Activated naive CD8-positive, alpha-beta T cell (primary cell): ENCODE results near the gene NLRP12.
"Not testable (repeated sequence)": the region's sequence is repeated elsewhere in the genome, so short reads cannot be mapped to it uniquely, and the experiment has no call there.

Experiments
- H3K27ac Mint-ChIP-seq: one replicate; pipeline ENCODE4 v1.8.0; 2021; ENCODE audit warnings: mixed read lengths
- H3K27me3 Mint-ChIP-seq: one replicate; pipeline ENCODE4 v1.8.0; 2021; ENCODE audit warnings: mixed read lengths
- H3K36me3 Mint-ChIP-seq: one replicate; pipeline ENCODE4 v1.8.0; 2021; ENCODE audit warnings: mixed read lengths
- H3K4me1 Mint-ChIP-seq: one replicate; pipeline ENCODE4 v1.8.0; 2021; ENCODE audit warnings: low read depth, mixed read lengths
- H3K4me3 Mint-ChIP-seq: one replicate; pipeline ENCODE4 v1.8.0; 2021; ENCODE audit warnings: mild to moderate bottlenecking, mixed read lengths
- H3K9me3 Mint-ChIP-seq: one replicate; pipeline ENCODE4 v1.8.0; 2021; ENCODE audit warnings: low read depth, mixed read lengths

NLRP12 gene

DNA sequence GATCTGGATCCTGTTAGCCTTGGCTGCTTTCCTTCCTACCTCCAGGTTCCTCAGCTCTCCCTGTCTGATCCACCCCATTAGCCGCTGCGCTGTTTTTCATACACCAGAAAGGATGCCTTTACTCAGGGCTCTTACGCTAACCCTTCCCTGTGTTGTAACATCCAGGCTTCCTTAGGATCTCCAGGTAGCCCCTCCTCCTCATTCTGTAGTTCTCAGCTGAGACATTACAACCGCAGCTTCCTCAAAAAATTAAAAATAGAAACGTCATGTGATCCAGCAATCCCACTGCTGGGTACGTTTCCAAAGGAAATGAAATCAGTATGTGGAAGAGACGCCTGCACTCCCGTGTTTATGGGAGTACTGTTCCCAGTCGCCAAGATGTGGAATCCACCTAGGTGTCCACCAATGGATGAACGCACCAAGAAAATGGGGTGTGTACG, 25.1 kb upstream of the NLRP12 start:
- H3K27me3 Mint-ChIP-seq, result peaks cover 27% of the 10 kb centered on the region
- no peak overlapping the region for H3K4me3 Mint-ChIP-seq
- peaks cover 6% of the 10 kb centered on the region for H3K4me1 Mint-ChIP-seq
- H3K27ac Mint-ChIP-seq, result no peak overlapping the region
- H3K36me3 Mint-ChIP-seq, result no peaks in the 10 kb centered on the region
- H3K9me3 Mint-ChIP-seq, result no peaks in the 10 kb centered on the region

- no peak overlapping the region for H3K27ac Mint-ChIP-seq
- H3K9me3 Mint-ChIP-seq, result no peaks in the 10 kb centered on the region
- H3K36me3 Mint-ChIP-seq, result no peaks in the 10 kb centered on the region
- H3K4me3 Mint-ChIP-seq, result no peak overlapping the region
- H3K27me3 Mint-ChIP-seq, result peaks cover 25% of the 10 kb centered on the region
- H3K4me1 Mint-ChIP-seq, result peaks cover 3% of the 10 kb centered on the region
These were observed 23.4 kb upstream of the NLRP12 start for GRCh38 chr19:53847555-53847954.

DNA sequence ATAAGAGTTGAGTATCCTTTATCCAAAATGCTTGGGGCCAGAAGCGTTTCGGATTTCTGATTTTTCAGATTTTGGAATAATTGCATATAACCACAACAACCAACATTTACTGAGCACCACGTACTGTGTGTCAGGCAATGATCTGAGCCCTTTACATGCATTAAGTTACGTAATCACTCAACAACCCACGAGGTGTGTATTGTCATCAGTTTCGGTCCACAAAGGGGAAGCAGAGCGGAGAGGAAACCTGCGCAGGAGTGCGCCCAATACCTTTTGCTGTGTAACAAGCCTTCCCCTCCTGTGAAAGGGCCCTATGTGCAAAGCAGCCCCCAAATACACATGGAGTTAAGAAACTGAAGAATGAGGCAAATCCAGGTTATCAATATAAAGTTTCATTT, 20.7 kb upstream of the NLRP12 start:
- no peak overlapping the region for H3K27ac Mint-ChIP-seq
- peaks cover 7% of the 10 kb centered on the region for H3K4me1 Mint-ChIP-seq
- H3K4me3 Mint-ChIP-seq, result no peak overlapping the region
- no peaks in the 10 kb centered on the region for H3K9me3 Mint-ChIP-seq
- no peaks in the 10 kb centered on the region for H3K36me3 Mint-ChIP-seq
- peaks cover 17% of the 10 kb centered on the region for H3K27me3 Mint-ChIP-seq

GRCh38 chr19:53840914-53841313, 16.8 kb upstream of the NLRP12 start:
- H3K9me3 Mint-ChIP-seq, H3K4me1 Mint-ChIP-seq, H3K27ac Mint-ChIP-seq, H3K27me3 Mint-ChIP-seq, H3K36me3 Mint-ChIP-seq, H3K4me3 Mint-ChIP-seq: not testable (repeated sequence)

DNA sequence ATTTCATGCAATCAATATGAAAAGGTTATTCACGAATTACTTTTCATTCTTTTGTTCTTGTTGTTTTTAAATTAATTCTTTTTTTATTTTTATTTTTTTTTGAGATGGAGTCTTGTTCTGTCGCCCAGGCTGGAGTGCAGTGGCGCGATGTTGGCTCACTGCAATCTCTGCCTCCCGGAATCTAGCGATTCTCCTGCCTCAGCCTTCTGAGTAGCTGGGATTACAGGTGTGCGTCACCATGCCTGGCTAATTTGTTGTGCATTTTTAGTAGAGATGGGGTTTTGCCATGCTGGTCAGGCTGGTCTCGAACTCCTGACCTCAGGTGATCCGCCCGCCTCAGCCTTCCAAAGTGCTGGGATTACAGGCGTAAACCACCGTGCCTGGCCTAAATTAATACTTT, 16.1 kb upstream of the NLRP12 start:
- not testable (repeated sequence) for H3K4me1 Mint-ChIP-seq, H3K27me3 Mint-ChIP-seq, H3K9me3 Mint-ChIP-seq, H3K36me3 Mint-ChIP-seq, H3K27ac Mint-ChIP-seq, H3K4me3 Mint-ChIP-seq

DNA sequence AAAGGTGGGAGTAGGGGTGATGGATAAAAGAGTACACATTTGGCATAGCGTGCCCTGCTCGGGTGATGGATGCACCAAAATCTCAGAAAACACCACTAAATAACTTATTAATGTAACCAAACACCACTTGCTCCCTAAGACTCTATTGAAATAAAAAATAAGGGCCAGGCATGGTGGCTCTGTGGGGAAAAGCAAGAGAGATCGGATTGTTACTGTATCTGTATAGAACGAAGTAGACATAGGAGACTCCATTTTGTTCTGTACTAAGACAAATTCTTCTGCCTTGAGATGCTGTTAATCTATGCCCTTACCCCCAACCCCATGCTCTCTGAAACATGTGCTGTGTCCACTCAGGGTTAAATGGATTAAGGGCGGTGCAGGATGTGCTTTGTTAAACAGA, 14.3 kb upstream of the NLRP12 start:
- not testable (repeated sequence) for H3K36me3 Mint-ChIP-seq, H3K4me1 Mint-ChIP-seq, H3K27ac Mint-ChIP-seq, H3K27me3 Mint-ChIP-seq, H3K9me3 Mint-ChIP-seq, H3K4me3 Mint-ChIP-seq

- H3K9me3 Mint-ChIP-seq, H3K4me3 Mint-ChIP-seq, H3K4me1 Mint-ChIP-seq, H3K27ac Mint-ChIP-seq, H3K36me3 Mint-ChIP-seq: not testable (repeated sequence)
- H3K27me3 Mint-ChIP-seq, result peaks cover 18% of the 10 kb centered on the region
These were observed 8.7 kb upstream of the NLRP12 start for GRCh38 chr19:53832861-53833260.

DNA sequence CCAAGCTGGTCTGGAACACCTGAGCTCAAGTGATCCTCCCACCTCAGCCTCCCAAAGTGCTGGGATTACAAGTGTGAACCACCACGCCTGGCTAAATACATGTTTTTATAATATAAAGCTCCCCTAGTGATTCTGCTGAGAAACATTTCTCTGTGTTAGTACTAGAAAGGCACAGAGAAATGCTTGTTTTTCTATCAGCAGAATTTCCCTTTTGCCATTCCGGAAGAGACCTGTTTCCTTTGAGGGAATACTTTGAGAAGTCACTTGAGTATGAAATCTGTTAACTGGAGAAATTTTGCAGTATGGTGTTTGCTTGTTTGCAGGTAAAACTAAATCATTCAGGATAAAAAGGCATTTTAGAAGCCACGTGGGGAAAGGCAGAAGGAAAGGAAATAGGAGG, 4.4 kb upstream of the NLRP12 start:
- H3K4me1 Mint-ChIP-seq, result peaks cover 3% of the 10 kb centered on the region
- no peaks in the 10 kb centered on the region for H3K9me3 Mint-ChIP-seq
- H3K27ac Mint-ChIP-seq, result no peak overlapping the region
- peaks cover 29% of the 10 kb centered on the region for H3K27me3 Mint-ChIP-seq
- H3K4me3 Mint-ChIP-seq, result no peak overlapping the region
- H3K36me3 Mint-ChIP-seq, result no peaks in the 10 kb centered on the region

DNA sequence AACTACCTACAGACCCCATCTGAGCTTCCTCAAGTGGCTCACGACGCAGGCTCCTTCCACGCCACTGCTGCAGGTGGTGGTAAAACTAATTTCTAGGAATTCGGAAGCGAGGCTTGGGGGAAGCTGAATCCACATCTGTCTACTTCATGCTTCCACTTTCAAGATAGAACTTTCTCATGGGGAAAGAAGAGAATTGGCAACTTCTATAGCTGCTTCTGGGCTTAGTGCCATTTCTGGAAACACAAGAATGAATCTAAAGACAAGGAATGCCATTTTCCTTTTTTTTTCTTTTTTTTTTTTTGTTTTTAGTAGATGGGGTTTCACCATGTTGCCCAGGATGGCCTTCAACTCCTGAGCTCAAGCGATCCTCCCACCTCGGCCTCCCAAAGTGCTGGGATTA, 2.8 kb upstream of the NLRP12 start:
- H3K27me3 Mint-ChIP-seq, result peaks cover 21% of the 10 kb centered on the region
- no peaks in the 10 kb centered on the region for H3K9me3 Mint-ChIP-seq
- peaks cover 3% of the 10 kb centered on the region for H3K4me1 Mint-ChIP-seq
- H3K36me3 Mint-ChIP-seq, result no peaks in the 10 kb centered on the region
- H3K4me3 Mint-ChIP-seq, result no peak overlapping the region
- no peak overlapping the region for H3K27ac Mint-ChIP-seq

DNA sequence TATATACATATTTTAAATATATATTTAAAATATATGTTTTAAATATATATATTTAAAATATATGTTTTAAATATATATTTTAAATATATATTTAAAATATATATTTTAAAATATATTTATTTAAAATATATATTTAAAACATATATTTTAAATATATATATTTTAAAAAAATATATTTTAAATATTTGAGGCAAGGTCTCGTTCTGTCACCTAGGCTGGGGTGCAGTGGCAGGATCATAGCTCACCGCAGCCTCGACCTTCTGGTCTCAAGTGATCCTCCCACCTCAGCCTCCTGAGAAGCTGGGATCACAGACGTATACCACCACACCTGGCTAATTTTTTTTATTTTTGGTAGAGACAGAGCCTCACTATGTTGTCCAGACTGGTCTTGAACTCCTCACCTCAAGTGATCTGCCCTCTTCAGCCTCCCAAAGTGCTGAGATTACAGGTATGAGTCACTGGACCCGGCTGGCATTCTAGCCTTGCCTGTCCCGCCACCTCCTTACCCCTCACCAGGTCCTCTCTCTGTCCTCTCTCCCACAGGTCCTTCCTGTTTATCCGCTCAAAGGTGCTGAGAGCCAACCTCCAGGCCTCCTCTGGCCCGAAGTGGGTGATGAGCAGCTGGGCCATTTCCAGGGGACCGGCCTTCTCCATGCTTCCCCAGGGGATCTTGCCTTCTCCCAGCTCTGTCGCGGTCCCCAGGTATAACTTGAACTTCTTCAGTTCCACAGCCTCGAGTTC, 564 bp downstream of the NLRP12 start:
- peaks cover 22% of the 10 kb centered on the region for H3K27me3 Mint-ChIP-seq
- no peak overlapping the region for H3K4me3 Mint-ChIP-seq
- H3K27ac Mint-ChIP-seq, result no peak overlapping the region
- H3K9me3 Mint-ChIP-seq, result no peaks in the 10 kb centered on the region
- H3K4me1 Mint-ChIP-seq, result peaks cover under 1% of the 10 kb centered on the region
- no peaks in the 10 kb centered on the region for H3K36me3 Mint-ChIP-seq

- Mint-ChIP-seq H3K27me3 (peaks cover 13% of the 10 kb centered on the region), H3K4me3 (no peak overlapping the region), H3K4me1 (no peaks in the 10 kb centered on the region), H3K9me3 (no peaks in the 10 kb centered on the region), H3K36me3 (no peaks in the 10 kb centered on the region), H3K27ac (no peak overlapping the region)
These were observed 4.3 kb downstream of the NLRP12 start for GRCh38 chr19:53819861-53820260.

DNA sequence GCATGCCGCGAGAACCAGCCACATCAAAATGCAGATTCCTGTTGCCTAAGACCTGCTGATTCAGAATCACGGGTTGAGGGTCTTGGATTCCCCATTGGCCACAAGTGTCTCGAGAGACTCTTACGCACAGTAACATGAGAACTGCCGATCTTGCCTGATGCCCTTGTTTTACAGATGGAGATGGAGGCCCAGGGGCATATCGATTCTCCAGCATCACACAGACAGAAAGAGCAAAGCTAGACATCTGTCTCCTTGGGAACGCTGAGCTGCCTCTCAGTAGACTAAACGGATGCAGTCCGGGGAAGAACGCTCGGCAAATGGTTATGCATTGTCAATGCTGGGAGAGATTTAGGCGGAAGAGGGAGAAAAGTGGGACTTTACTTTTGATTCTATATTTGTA, 5.4 kb downstream of the NLRP12 start:
- peaks cover 10% of the 10 kb centered on the region for H3K27me3 Mint-ChIP-seq
- H3K27ac Mint-ChIP-seq, result no peak overlapping the region
- no peaks in the 10 kb centered on the region for H3K9me3 Mint-ChIP-seq
- no peaks in the 10 kb centered on the region for H3K4me1 Mint-ChIP-seq
- H3K4me3 Mint-ChIP-seq, result no peak overlapping the region
- H3K36me3 Mint-ChIP-seq, result no peaks in the 10 kb centered on the region

DNA sequence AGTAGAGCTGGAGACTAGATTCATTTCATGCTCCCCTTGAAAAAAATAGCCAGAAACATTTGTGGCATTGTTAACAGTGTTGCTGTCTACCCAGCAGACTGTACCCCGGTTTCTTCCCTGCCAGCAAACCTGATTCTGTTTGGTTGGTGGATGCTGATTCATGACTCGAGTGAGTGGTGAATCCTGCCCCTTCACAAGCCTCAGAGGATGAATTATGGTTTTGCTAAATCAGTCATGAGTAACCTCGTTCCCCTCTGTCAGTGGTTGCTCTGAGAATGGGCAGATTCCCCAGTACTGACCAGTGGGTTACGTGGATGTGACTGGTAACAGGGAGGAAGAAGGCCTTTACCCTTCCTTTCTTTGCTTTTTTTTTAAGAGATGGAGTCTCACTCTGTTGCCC, 10.1 kb downstream of the NLRP12 start:
- Mint-ChIP-seq H3K36me3 (no peaks in the 10 kb centered on the region), H3K4me1 (no peaks in the 10 kb centered on the region), H3K9me3 (no peaks in the 10 kb centered on the region), H3K27ac (no peak overlapping the region), H3K27me3 (peaks cover 1% of the 10 kb centered on the region), H3K4me3 (no peak overlapping the region)

DNA sequence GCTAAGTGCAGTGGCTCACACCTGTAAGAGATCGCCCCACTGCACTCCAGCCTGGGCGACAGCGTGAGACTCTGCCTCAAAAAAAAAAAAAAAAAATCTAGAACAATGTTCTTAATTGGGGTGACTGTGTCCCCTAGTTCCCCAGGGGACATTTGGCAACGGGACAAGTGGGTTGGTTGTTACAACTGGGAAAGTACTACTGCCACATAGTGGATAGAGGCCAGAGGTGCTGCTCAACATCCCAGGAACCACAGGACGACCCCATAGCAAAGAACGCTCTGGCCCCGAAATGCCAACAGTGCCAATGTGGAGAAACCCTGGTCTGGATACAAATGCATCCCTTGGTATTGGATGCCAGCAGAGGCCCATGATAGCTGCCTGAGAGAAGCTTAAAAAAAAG, 11.8 kb downstream of the NLRP12 start:
- H3K4me1 Mint-ChIP-seq, result no peaks in the 10 kb centered on the region
- peaks cover 1% of the 10 kb centered on the region for H3K27me3 Mint-ChIP-seq
- no peak overlapping the region for H3K4me3 Mint-ChIP-seq
- no peaks in the 10 kb centered on the region for H3K36me3 Mint-ChIP-seq
- H3K9me3 Mint-ChIP-seq, result no peaks in the 10 kb centered on the region
- H3K27ac Mint-ChIP-seq, result no peak overlapping the region

- Mint-ChIP-seq H3K9me3 (no peaks in the 10 kb centered on the region), H3K36me3 (no peaks in the 10 kb centered on the region), H3K27ac (no peak overlapping the region), H3K4me3 (no peak overlapping the region), H3K27me3 (no peaks in the 10 kb centered on the region), H3K4me1 (no peaks in the 10 kb centered on the region)
These were observed 13.2 kb downstream of the NLRP12 start for GRCh38 chr19:53810891-53811290.

DNA sequence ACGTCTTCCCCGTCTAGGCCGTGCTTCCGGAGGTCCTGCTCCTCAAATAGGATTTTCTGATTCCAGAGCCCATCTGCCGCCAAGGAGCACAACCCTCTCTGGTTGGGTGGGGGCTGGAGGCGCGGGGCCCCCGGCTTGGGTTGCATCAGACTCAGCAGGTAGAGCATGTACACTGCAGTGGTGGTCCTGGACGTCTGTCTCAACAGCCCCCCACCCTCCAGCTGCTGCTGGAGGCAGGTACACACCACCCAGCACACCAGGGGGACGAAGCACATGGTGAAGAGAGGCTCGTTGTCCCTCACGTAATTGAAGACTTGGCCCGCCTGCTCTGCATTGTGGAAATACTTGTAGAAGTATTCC, 13.9 kb downstream of the NLRP12 start:
- Mint-ChIP-seq H3K9me3 (no peaks in the 10 kb centered on the region), H3K4me3 (no peak overlapping the region), H3K36me3 (no peaks in the 10 kb centered on the region), H3K27ac (no peak overlapping the region), H3K27me3 (no peaks in the 10 kb centered on the region), H3K4me1 (no peaks in the 10 kb centered on the region)
